HG03025 (cell line): ENCODE measurements around the gene ABCC8.

Experiments used
- ATAC-seq: cut with Tn5 transposase; IDR thresholded peaks from one replicate; pipeline ENCODE4 v1.9.1; 2021; ENCODE audit warnings: mild to moderate bottlenecking, moderate library complexity; ENCODE audit not compliant: unreplicated experiment, low FRiP score

The ABCC8 gene

DNA sequence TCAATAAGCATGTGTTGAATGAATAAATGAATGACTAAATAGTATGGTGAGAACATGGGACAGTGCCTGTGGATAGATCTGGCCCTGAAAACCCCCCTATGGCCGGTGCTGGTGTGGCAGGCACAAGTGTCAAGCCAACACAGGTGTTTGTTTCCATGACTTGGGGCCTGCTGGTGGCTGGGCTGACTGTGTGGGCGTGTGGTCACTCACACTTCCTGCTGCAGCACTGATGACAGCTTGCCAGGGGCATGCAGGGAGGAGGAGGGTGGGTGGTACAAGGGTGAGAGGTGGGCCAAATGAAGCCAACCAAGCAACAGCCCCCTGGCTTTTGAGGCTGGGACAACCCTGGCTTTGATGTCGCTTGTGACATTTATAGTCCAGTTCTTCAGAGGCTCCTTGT, 30.3 kb upstream of the ABCC8 start:
- no peak for ATAC-seq

GRCh38 chr11:17506314-17506713, 29.7 kb upstream of the ABCC8 start:
- ATAC-seq: no peak

- ATAC-seq: no peak
These were observed 28.5 kb upstream of the ABCC8 start for GRCh38 chr11:17505146-17505545.

- no peak for ATAC-seq
These were observed 27.9 kb upstream of the ABCC8 start for GRCh38 chr11:17504330-17505107.

GRCh38 chr11:17502630-17503029, 26.0 kb upstream of the ABCC8 start:
- no peak for ATAC-seq

- no peak for ATAC-seq
These were observed 24.0 kb upstream of the ABCC8 start for GRCh38 chr11:17500673-17501072.

DNA sequence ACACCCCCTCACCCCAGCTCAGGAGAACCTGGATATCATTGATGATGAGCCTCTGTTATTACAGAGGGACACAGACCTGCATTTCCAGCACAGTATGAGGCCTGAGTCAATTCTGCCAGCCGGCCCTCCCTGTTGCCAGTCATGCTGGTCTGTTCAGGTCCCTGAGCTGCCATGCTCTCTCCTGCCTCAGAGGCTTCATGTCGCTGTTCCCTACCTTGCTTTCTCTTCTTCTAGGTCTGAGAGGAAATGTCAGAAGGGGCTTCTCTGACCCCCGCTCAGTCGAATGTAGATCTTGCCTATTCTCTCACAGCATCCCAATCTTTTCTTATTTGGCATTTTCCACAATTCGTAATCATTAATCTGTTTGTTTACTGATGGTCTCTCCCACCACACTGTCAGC, 21.8 kb upstream of the ABCC8 start:
- ATAC-seq: no peak

- ATAC-seq: no peak
These were observed 21.4 kb upstream of the ABCC8 start for GRCh38 chr11:17498058-17498457.

DNA sequence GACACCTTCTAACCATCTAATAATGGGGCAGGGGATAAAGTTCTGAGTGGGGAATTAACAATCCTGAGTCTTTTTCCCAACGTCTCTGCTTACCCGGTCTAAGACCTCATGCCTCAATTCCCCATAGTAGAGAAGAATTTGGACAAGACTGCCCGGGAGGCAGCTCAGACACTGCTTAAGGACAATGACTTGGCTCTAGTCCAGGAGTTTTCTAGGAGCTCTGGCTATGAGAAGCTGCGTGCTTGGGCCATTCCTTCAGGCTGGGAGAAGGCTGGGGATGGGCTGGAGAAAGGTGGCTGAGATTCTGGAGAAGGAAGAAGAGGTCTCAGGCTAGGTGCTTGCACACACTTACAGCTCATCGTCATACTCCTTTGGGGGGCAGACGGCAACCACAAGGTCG, 19.8 kb upstream of the ABCC8 start:
- ATAC-seq: no peak

- ATAC-seq: no peak
These were observed 17.4 kb upstream of the ABCC8 start for GRCh38 chr11:17494019-17494418.

- no peak for ATAC-seq
These were observed 14.3 kb upstream of the ABCC8 start for GRCh38 chr11:17490938-17491337.

DNA sequence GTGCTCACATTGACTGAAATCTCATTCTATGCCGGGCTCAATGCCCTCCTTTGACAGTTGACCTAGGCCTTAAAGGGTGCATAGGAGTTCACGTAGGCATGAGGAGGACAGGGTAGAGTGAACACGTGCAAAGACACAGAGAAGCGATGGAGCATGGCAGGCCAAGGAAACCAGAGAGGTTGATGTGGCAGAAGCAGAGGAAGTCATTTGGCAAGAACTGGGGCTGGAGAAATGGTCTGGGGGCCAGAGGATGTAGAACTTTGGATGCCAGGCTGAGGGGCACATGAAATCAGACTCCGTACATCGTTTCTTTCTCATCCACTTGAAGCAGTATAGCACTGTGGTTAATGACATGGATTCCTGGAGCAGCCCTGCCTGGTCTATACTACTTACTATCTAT, 13.6 kb upstream of the ABCC8 start:
- ATAC-seq: no peak

DNA sequence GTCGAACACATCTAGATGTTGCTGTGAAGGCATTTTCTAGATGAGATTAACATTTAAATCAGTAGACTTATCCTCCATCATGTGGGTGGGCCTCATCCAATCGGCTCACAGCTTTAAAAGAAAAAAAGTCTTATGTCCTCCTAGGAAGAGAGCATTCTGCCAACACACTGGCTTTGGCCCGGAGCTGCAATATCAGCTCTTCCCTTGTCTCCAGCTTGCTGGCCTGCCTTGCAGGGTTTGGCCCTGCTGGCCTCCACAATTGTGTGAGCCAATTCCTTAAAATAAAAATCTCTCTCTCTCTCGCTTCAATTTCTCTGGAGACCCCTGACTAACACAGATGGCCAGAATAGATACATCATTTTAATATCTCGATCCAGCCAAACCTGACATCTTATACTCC, 13.1 kb upstream of the ABCC8 start:
- ATAC-seq: no peak

DNA sequence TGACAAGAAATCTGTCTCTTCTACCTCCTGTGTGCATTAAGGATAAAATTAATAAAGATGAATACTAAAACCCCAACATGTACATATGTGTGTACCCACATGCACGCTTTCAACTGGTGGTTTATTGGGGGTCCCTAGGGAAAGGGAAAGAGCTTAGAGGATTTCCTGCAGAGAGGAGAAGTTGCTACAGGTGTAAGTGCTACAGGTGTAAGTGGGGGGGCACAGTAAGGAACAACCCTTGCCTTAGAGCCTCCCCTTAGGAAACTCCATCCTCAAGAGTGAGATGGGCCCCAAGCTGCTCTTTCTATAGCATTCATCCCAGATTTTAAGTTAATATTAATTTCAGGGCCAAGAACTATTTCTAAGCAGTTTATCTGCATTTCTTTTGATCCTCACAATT, 11.9 kb upstream of the ABCC8 start:
- ATAC-seq: no peak

DNA sequence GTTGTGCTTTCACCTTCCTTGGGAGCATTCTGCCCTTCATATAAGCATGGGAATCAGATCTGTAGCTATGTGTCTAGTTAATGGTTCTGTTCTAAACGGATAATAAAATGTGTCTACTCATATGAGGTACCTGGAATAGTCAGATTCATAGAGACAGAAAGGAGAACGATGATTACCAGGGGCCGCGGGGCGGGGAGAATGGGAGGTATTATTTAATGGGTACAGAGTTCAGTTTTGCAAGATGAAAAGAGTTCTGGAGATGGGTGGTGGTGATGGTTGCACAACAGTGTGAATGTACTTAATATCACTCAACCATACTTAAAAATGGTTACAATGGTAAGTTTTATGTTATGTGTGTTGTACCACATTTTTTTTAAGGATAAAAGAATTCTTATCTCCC, 10.0 kb upstream of the ABCC8 start:
- no peak for ATAC-seq

DNA sequence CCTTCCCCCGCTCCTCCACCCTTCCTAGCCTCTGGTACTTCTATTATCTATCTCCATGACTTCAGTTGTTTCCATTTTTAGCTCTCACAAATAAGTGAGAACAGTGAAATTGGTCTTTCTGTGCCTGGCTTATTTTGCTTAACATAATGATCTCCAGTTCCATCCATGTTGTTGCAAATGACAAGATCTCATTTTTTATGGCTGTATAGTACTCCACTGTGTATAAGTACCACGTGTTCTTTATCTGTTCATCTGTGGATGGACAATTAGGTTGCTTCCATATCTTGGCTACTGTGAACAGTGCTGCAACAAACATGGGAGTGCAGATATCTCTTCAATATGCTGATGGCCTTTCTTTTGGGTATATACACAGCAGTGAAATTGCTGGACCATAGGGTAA, 6.9 kb upstream of the ABCC8 start:
- no peak for ATAC-seq

DNA sequence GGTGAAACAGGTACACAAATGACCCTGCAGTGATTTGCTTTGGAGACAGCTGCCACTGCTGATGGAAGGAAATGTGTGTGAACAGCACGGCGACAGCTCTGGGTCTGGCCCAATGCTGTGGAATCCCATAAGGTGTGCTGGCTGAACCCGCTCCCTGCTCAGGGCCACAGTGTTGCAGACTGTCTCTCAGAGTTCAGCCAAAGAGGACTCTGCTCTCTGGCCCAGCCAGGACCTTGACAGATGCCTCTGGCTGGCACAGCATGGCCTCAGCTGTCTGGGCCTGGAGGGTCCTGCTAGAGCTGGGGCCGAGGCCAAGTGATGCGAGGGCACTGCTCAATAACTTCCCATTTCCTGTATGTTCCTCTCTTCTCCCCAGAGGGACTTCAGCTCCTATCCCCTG, 5.3 kb upstream of the ABCC8 start:
- ATAC-seq: no peak

DNA sequence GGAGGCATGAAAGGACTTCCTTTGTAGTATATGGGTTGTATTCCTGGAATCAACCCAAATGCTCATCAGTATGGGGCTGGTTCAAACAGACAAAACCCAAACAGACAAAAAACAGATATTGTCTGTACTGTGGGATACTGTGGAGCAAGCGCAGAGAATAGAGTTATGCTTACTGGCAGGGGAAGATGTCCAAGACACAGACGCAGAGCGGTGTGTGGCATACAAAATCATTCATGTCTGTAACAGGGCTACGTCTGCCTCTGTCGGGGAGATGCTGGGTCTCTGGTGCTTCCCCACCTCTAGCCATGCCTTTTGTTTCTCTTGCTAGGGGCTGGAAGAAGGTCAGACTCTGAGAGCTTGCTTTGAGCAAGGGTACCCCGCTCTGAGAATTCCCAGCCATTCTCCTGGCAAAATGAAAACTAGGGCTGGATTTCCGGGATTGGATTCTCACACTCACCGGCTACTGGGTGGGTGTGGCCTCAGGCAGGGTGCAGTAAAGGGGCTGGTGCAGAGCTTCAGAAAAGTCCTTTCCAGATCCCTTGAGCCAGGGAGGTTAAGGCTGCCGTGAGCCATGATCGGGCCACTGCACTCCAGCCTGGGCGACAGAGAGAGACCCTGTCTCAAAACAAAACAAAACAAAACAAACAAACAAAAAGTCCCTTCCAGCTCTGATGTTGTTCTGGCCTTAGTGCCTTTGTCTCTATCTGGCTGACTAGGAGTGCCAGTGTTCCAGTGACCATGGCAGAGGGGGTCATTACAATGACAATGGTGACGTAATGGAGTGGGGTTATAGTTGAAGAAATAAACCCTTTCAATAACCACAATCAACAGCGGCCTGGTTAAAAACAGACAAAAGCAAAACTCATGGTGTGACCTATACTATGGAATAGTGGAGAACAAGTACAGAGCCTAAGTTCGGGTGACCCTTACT, 2.9 kb upstream of the ABCC8 start:
- ATAC-seq: no peak

DNA sequence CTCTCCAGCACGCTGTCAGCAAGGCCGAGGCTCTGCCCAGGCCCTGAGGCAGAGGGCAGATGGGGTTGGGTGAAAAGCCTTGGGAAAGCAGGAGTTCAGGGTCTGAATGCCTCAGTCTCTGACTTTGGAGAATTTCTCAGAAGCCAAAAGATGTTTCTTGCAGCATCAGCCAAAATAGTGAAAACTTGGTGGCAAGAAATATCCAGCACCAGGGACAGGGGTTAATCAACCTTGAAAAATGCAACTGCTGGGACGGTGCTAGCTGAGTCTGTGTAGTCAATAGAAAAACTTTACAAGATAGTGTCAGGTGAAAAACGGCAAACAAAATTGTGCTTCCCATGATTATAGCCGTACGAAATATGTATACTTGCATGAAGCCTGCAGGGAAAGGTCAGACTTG, 1.4 kb upstream of the ABCC8 start:
- ATAC-seq: no peak

GRCh38 chr11:17477361-17477760, 716 bp upstream of the ABCC8 start:
- no peak for ATAC-seq

- ATAC-seq: no peak
These were observed 364 bp upstream of the ABCC8 start for GRCh38 chr11:17477084-17477333.

GRCh38 chr11:17475666-17476316, 854 bp downstream of the ABCC8 start:
- ATAC-seq: no peak
